Activated naive CD8-positive, alpha-beta T cell treated with anti-CD3 and anti-CD28 coated beads, Interleukin-2, amount 50 U/mL, for 16 hours (primary cell): ENCODE data around the gene IL4R.
A peak's percentile ranks its signal among the peaks of the same experiment; 100 is the strongest.

Source experiments
- DNase-seq: peaks from one replicate; pipeline ENCODE4 v3.0.0-alpha.2; 2020; ENCODE audit warnings: low read depth, low spot score

Gene IL4R

DNA sequence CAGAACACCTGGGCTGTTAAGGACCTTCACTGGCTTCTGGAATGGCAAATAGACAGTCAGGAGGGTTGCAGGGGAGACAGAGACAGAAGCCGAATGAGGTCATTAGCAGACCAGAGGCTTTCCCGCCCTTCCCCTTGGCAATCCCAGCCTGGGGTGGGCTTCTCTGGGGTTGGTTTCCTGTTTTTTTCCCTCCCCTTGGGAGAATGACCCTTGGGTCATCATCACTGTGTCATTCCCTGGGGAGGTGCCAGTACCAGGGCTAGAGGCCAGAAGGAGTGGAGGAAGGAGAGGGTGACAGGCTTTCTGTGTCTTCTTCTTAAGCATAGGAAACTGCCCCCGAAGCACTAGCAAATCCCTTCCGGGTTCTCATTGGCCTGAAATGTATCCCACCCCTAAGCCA is 45.3 kb downstream of the IL4R start:
- no peak for DNase-seq

GRCh38 chr16:27359615-27360014 is 45.8 kb downstream of the IL4R start:
- no peak for DNase-seq

- DNase-seq, result no peak
Measured at GRCh38 chr16:27361987-27362386, 48.2 kb downstream of the IL4R start.

DNA sequence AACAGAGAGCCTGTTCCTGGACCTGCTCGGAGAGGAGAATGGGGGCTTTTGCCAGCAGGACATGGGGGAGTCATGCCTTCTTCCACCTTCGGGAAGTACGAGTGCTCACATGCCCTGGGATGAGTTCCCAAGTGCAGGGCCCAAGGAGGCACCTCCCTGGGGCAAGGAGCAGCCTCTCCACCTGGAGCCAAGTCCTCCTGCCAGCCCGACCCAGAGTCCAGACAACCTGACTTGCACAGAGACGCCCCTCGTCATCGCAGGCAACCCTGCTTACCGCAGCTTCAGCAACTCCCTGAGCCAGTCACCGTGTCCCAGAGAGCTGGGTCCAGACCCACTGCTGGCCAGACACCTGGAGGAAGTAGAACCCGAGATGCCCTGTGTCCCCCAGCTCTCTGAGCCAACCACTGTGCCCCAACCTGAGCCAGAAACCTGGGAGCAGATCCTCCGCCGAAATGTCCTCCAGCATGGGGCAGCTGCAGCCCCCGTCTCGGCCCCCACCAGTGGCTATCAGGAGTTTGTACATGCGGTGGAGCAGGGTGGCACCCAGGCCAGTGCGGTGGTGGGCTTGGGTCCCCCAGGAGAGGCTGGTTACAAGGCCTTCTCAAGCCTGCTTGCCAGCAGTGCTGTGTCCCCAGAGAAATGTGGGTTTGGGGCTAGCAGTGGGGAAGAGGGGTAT is 48.9 kb downstream of the IL4R start:
- no peak for DNase-seq

GRCh38 chr16:27363246-27363632 is 49.5 kb downstream of the IL4R start:
- DNase-seq, result no peak

GRCh38 chr16:27363797-27364196 is 50.0 kb downstream of the IL4R start:
- DNase-seq, result no peak

- DNase-seq, result no peak
Measured at GRCh38 chr16:27364493-27365141, 50.8 kb downstream of the IL4R start.

- no peak for DNase-seq
Measured at GRCh38 chr16:27365142-27366089, 51.6 kb downstream of the IL4R start.

DNA sequence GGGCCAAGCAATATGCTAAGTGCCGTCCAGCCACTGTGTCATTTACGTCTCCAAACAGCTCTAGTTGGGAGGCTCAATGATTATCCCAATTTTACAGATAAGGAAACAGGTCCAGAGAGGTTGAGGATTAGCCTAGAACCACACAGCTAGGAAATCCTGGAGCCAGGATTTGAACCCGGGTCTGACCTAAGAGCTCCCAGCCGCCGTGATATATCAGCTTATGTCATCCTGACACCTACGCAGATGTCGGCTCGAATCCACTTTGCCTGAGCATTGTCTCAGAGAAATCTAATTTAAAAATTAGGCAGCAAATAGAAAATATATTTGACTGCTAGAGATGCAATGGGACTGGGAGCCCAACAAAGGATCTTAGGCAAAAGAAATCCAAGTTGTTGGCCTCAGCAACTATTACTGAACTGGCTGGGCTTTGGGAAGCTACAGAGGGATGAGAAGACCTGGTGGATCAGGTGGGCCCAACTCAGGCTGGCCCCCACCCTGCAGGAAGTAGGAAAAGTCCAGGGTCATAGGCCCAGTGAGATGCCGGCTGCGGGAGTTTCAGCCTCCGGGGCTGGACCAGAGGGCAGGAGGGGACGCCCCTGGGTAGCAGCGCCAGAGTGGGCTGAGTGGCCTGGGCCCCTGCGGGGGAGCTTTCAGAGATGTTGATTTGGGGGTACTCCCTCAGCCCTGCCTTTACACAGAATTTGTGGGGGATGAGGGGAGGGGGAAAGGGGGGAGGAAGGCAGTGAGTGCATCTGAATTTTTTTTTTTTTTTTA is 53.1 kb downstream of the IL4R start:
- DNase-seq, result no peak

DNA sequence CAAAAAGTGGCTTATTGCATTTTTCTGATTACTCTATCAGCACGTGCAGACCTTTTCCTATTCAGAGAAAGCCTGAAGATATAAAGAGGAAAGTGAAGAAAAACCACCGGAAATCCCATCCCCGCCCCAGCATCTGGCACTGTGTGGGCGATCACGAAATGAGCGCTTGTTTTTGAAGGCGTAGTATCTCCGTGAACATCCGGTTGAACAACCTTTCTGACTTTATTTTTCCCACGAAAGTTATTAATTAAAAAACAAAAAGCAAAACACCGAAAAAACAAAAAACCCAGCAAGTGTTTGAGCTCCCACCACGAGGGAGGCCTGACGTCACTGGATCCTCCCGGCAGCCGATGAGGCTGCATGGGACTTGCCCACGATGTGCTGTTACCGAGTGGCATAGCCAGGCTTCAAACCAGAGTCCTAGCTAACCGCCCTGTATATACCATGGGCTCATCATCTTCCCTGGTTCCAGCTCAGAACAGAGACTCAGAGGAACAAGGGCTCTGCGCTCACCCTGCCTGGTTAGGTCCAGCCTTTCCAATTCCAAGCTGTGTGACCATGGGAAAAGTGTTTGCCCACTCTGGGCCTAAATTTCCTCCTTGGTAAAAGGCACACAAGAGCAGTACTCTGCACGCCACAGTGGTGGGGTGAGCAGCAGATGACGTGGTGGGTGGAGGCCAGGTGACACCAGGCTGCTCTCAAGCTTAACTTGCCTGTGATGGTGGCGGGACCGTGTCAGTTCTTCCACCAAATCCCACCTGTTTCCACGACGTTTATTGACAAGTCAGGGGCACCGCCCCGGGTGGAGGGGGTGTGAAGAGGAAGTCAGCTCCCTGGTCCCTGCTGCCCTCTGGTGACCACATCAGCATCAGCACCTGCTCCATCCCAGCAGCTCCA is 53.9 kb downstream of the IL4R start:
- DNase-seq, result peak; percentile 88

DNA sequence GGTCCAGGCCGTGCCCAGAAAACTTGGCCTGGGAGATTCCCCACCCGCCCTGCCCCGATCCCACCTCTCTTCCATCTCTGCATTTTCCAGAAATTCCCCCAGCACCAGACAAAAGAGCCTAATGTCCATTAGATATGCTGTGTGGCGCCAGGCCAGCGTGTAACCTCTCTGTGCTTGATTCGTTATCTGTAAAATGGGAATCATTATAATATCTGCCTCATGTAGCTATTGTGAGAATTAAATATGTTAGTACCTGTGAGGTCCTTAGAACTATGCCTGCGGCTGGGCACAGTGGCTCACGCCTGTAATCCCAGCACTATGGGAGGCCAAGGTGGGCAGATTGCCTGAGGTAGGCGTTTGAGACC is 54.6 kb downstream of the IL4R start:
- DNase-seq, result no peak

GRCh38 chr16:27369806-27370205 is 56.0 kb downstream of the IL4R start:
- DNase-seq, result no peak

DNA sequence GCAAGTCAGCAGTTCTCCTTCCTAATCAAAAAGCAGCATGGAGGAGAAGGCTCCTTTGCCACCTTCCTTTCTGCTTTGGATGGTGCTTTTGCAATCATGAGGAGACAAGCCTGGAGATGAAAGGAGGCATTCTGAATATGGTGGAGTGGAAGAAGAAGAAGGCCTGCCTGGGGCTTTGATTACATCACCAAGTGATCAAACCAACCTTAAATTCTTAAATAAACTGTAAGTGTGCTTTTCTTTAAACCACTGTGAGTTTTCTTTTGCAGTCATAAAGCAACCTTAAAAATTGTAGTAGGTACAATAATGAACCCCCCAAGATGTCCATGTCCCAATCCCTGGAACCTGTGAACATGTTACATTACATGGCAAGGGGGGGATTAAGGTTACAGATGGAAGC is 56.5 kb downstream of the IL4R start:
- DNase-seq, result no peak

DNA sequence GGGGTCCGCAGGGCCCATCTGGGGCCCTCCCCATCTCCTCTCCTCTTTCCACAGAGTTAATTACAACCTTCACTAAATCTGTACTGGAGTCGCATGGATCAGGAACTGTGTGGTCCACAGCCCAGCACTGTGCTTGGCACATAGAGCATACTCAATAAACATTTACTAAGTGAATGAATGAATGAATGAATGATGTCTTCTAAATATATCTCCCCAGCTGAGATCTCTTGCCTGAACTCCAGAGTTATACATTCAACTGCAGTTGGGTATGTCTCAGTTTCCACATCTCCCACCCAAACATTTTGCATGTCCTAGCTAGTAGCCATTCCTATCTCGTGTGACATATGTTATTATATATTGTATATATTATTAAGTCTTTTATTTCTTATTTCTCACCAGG is 59.5 kb downstream of the IL4R start:
- no peak for DNase-seq

DNA sequence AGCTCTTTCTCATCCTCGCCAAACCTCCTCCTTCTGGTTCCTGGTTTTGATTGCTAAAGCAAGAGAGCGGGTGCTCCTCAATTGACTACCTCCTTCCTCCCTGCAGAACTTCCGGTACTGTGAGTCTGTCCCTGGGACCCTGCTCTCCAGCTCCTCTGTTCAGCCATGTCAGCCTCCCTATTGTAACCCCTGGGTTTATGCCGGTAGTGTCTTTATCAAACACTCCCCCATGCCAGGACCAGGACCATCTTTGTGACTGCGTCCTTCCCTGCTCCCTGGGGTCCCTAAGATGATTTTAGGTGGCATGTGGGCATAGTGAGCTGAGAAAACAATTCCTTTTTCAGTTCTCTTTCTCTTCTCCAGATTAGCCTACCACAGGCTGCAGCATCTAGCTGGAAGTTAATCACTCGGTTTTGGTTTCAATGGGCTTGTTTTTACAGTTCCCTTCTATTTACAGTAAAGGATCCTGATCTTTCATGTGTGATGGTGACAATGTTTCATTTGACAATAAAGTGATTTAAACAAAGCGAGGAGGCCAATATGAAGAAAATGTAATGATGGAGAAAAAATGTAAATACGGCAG is 60.5 kb downstream of the IL4R start:
- no peak for DNase-seq

DNA sequence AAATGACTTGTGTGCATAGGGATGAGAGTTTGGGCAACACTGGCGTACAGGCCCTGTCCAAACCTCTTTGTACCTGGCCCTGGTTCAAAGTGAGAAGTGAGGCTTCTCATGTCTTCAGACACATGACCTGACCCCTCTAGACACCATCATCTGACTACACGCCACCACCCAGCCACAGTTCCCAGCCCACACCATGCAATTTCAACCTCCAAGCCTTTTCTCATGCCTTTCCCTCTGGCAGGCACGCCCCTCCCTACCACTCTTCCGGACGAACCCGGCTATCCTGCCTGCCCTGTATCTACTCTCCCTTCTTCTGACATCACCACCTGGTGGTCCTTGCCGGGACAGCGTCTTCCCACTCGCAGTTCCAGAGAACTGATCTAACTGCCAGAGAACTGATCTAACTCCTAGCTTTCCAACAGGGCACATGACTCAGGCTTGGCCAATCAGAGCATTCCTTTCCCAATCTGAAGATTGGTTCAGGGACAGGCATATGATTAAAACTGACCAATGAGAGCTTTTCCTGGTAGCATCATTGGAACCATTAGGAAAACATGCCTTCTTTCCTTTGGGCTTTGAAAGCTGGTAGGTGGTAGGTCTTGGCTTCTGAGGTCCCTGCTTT is 61.1 kb downstream of the IL4R start:
- DNase-seq, result no peak

GRCh38 chr16:27377666-27378485 is 64.1 kb downstream of the IL4R start:
- DNase-seq, result no peak

DNA sequence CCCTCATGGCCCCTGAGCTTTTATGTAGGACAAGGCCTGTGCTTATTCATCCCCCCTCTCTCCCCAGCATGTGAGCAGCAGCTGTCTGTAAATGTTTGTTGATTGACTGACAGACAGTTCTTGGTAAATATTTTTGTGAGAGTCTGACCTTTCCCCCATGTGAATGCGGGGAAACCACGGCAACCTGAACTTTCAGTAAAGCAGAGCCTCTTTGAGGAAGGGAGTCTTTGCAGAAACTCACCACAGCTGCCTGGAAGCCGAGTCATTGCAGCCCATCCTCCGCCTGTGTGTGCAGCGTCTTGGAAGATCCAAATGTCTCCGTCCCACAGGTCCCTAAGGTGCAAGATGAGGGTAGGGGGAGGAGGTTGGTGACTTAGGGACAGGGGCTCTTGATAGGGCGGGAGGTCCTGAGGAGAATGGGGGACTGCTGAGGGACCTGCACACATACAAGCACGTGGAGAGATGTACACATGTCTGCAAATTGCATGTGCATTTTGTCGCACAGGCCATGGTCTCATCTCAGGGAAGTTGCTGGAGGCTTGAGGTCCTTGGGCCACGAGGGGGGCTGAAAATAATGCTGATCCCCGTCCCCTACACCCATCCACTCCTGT is 65.2 kb downstream of the IL4R start:
- no peak for DNase-seq

GRCh38 chr16:27379919-27380318 is 66.1 kb downstream of the IL4R start:
- no peak for DNase-seq
